HG03457 (cell line): Measurements from ENCODE around the gene CT45A10.
"Not testable (repeated sequence)": the region's sequence is repeated elsewhere in the genome, so short reads cannot be mapped to it uniquely, and the experiment has no call there.

Experiments
- ATAC-seq: cut with Tn5 transposase; IDR thresholded peaks from one replicate; pipeline ENCODE4 v1.9.1; 2021; ENCODE audit warnings: moderate number of reproducible peaks; ENCODE audit not compliant: unreplicated experiment

The CT45A10 gene

GRCh38 chrX:135893294-135893817 is at the start of gene CT45A10, which contains the start of gene SAGE1:
CT45A10 (minus strand) TSS chrX:135893444; CDS start chrX:135885344, 8,100 bp downstream.
SAGE1 (plus strand) TSS chrX:135893716; CDS start chrX:135896243, 2,527 bp downstream.
- ATAC-seq: no peak

- ATAC-seq: no peak
Observed at GRCh38 chrX:135931644-135932487, 38.6 kb upstream of the CT45A10 start.

GRCh38 chrX:135927897-135928296 is 34.7 kb upstream of the CT45A10 start:
- no peak for ATAC-seq

GRCh38 chrX:135923353-135923752 is 30.1 kb upstream of the CT45A10 start:
- no peak for ATAC-seq

GRCh38 chrX:135920516-135920915 is 27.3 kb upstream of the CT45A10 start:
- ATAC-seq: not testable (repeated sequence)

- no peak for ATAC-seq
Observed at GRCh38 chrX:135914404-135914803, 21.2 kb upstream of the CT45A10 start.

- no peak for ATAC-seq
Observed at GRCh38 chrX:135910251-135910650, 17.0 kb upstream of the CT45A10 start.

GRCh38 chrX:135892781-135893180 is 463 bp downstream of the CT45A10 start:
- no peak for ATAC-seq

GRCh38 chrX:135890087-135890585 is 3.1 kb downstream of the CT45A10 start:
- no peak for ATAC-seq

- ATAC-seq: not testable (repeated sequence)
Observed at GRCh38 chrX:135888976-135889375, 4.3 kb downstream of the CT45A10 start.

GRCh38 chrX:135888230-135888629 is 5.0 kb downstream of the CT45A10 start:
- ATAC-seq: not testable (repeated sequence)

GRCh38 chrX:135882741-135883140 is 10.5 kb downstream of the CT45A10 start:
- ATAC-seq: not testable (repeated sequence)

- ATAC-seq: not testable (repeated sequence)
Observed at GRCh38 chrX:135871712-135872111, 21.5 kb downstream of the CT45A10 start, which contains the start of gene CT45A9. CT45A9 (minus strand) TSS chrX:135871812; CDS start chrX:135868061, 3,751 bp downstream.

- not testable (repeated sequence) for ATAC-seq
Observed at GRCh38 chrX:135854438-135854837, 38.8 kb downstream of the CT45A10 start, which contains the start of gene CT45A8. CT45A8 (minus strand) TSS chrX:135854538; CDS start chrX:135850783, 3,755 bp downstream.

GRCh38 chrX:135837180-135837579 is 56.1 kb downstream of the CT45A10 start, which contains the start of gene CT45A7:
CT45A7 (minus strand) TSS chrX:135837280; CDS start chrX:135833533, 3,747 bp downstream.
- ATAC-seq: not testable (repeated sequence)
